Non-pigmented ciliary epithelial cell (primary cell): ENCODE data around the gene CAPN12.

Source experiments
- DNase-seq: peaks from one replicate; pipeline ENCODE4 v3.0.0-alpha.2; 2010; ENCODE audit warnings: low read depth

Gene CAPN12

GRCh38 chr19:38695832-38696728, 48.2 kb downstream of the CAPN12 start:
- no peak for DNase-seq

DNA sequence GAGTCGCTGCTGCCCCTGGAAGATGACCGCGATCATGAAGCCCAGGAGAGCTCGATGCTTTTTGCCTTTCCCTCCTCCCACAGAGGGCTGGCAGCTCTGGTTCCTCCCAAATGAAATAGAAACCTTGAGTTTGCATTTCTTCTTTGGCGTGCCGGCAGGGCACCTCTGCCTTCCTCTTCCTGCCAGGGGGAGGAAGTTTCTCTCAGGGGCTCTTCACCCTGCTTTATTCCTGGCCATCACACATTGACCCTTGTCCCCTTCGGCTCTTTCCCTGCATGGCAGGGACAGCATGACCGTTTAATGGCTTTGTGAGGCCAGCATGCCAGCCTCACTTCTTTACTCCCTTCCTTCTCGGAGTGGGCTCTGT, 49.0 kb downstream of the CAPN12 start:
- no peak for DNase-seq

GRCh38 chr19:38693380-38694223, 50.7 kb downstream of the CAPN12 start:
- DNase-seq, result no peak

DNA sequence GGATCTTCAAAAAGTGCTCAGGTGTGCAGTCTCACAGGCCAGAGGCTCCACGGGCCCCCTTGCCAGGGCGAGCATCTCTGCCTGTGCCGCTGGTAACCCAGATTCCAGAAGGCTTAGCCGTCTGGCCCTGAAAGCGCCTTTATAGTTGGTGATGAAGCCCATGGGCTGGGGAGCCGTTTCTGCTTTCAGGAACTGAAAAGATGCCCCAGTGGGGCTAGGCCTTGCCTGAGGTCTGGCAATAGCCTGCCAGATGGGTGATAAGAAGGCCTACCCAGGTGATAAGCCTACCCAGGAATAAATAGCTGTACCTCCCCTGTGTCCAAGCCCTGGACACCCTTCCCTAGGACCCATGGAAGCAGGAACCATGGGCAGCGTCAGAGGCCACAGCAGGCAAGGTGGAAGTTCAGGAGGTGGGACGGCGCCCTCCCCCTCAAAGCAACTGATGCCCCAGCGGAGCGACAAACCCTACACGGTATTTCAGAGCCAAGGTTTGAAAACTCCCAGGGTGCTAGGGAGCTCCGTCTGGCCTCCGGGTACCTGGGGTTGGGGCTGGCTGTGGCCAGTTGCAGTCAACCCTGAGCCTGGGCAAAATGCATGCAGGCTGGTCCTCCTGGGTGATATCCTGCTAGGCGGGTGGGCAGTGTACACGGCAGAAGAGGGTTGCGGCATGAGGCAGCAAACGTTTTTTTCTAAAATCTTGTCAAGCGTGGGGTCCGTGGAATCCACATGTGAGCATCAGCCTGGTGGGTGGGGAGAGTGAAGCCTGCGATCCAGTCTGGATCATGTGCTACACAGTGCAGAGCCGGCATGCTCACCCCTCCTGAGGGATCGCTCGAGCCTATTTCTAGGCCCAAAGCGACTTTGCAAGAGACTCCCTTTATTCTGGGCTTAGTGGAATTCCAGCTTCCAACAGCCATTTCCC, 51.6 kb downstream of the CAPN12 start:
- DNase-seq, result no peak

DNA sequence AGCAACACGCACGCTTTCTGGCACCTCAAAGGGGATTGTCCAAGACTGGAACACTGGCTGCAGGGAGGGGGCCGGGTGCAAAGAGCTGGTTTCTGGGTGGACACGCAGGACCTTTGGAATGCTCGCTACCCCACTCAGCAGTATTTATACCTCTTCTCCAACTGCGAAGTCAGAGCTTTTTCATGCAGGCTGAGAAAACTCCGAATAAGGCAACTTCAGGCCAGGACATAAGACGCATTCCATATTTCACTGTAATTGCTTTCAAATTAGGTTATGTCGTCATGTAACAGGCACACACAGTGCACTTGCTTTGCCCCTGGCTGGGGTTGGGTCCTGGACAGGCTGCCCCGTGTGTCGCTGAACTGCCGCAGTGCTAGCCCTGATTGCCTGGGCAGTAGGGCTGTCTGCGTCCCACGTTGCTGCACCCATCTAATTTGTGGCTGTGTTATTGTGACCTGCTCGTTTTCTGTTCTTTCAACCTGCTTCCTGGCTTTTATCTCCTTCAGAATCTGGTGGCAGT, 52.3 kb downstream of the CAPN12 start:
- peak; percentile 95 for DNase-seq

DNA sequence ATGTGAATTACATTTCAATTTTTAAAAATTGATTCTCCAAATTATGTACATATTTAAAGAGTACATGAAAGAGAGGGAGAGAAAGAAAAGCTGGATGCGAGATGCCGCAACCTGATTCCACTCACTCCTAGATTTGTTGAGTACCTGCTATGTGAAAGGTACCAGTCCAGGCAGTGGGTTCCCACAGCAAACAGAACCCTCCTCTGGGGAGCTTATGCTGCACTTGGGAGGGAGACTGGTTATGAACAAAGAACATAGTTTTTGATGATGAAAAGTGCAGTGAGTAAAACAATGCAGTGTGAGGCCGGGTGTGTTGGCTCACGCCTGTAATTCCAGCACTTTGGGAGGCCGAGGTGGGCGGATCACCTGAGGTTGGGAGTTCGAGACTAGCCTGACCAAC, 53.4 kb downstream of the CAPN12 start:
- DNase-seq, result no peak

GRCh38 chr19:38690146-38690545, 54.1 kb downstream of the CAPN12 start:
- DNase-seq, result no peak

- no peak for DNase-seq
Measured at GRCh38 chr19:38687837-38688378, 56.4 kb downstream of the CAPN12 start.

GRCh38 chr19:38686530-38686888, 57.8 kb downstream of the CAPN12 start:
- DNase-seq, result no peak

- no peak for DNase-seq
Measured at GRCh38 chr19:38685666-38686529, 58.4 kb downstream of the CAPN12 start.

DNA sequence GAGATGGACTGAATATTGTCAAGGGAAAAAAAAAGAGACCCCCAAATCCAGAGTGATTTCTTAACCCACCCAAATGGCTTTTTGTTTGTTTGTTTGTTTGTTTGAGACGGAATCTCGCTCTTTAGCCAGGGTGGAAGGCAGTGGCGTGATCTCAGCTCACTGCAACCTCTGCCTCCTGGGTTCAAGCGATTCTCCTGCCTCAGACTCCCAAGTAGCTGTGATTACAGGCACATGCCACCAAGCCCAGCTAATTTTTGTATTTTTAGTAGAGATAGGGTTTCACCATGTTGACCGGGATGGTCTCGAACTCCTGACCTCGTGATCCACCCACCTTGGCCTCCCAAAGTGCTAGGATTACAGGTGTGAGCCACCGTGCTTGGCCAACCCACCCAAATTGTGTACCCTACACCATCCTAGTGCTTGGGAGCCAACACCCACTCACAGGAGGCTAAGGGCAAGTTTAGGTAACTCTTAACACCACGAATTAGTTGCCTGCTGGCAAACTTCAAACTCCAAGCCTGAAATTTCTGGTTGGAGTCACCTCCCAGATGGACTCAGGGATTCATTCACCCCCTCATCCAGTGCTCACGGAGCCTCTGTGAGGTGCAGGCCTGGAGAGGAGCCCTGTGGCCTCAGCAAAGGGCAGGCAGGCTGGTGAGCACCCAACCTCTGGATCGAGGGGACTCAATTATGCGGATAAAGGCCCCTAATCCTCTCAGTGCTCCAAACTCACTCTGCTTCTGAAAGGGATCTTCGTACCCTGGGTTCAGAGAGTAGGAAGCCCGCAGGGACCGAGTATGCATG, 59.2 kb downstream of the CAPN12 start:
- no peak for DNase-seq

GRCh38 chr19:38684078-38684861, 60.0 kb downstream of the CAPN12 start:
- DNase-seq, result no peak

DNA sequence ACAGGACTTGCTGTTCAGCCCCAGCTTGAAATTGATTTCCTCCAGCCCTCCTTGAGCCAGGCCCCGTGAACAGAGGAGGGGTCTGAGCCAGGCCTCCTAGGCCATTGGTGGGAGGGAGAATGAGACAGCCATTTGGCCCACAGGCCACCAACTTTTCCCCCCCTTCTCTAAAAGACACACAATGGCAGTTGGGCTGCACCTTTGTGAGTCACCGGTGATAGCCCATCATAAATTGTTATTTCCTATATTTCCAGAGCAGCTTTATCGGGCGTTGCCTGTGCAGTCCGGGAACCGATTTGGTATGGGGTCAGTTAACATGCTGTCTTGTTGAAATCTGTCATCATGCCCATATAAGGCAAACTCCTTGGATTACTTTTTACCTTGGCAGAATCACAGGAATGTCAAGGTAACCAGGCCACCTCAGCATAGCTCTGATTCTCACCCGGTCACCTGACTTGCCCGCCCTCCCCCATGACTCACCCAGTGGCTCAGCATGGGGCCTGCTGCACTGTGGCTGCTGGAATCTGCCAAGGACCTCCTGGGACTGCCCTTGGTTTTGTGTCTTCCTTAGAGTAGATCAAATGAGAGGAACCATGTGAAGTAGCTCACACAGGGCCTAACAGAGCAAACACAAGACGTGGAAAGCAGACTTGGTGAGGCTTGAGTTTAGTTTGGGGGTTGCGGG, 60.7 kb downstream of the CAPN12 start:
- DNase-seq, result peak; percentile 66

DNA sequence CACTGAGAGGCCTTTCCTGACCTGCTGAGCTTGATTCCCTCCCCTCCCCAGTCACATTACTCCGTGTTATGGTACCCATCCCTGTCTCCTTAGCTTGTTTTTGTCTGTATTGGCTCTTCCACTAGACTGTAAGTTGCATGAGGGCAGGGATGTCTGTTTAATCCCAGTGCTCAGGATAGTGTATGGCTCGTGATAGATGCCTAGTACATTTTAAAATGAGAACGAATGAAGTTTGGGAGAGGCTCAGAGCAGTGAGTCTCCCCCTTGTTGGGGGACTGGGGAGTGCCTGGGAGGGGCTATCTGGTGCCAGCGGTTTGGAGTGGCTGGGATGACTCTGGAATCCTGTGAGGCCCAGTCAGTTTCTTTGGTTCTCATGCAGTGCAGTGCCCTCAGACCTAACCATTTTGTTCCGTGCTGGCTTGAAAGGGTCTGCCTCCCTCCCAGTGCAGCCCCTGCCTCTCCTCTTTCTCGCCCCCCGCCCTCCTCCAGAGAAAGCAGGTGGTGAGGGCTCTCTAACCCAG, 61.3 kb downstream of the CAPN12 start:
- no peak for DNase-seq

DNA sequence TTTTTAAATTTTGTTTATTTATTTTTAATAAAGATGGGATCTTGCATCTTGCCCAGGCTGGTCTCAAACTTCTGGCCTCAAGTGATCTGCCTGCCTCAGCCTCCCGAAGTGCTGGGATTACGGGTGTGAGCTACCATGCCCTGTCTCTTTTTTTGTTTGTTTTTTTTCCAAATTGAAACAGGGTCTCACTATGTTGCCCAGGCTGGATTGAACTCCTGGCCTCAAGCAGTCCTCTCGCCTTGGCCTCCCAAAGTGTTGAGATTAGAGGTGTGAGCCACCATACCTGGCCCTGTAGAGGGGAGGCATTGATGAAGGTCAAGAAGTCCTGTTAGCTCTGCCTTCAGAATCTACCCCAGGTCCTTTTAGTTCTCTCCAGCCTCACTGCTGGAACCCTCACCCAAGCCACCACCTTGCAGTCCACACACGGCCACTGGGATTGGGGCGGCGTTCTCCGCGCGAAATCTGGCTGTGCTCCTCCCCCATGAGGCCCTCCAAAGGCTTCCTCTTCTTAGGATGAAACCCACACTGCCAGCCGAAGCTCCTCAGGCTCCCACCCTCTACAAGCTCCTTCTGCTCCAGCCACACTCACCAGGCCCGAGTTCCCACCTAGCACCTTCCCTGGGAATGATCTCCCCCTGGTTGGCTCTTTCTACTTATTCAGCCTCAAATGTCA, 61.9 kb downstream of the CAPN12 start:
- no peak for DNase-seq
